Measurements from ENCODE around the gene B9D2. TPM values are rescaled to one million over a fixed set of nuclear protein-coding genes. Genes with fewer than 3 reads are reported as not detected.

The B9D2 gene
- total RNA-seq, 1 donor from 2014 or later = 4.8 TPM

GRCh38 chr19:41318696-41319499, 45.1 kb downstream of the B9D2 start:
- no peak for DNase-seq (ENCODE audit: low spot score in 2 of 2, unreplicated experiment in 2 of 2)
- TF ChIP-seq, protein P1, sequence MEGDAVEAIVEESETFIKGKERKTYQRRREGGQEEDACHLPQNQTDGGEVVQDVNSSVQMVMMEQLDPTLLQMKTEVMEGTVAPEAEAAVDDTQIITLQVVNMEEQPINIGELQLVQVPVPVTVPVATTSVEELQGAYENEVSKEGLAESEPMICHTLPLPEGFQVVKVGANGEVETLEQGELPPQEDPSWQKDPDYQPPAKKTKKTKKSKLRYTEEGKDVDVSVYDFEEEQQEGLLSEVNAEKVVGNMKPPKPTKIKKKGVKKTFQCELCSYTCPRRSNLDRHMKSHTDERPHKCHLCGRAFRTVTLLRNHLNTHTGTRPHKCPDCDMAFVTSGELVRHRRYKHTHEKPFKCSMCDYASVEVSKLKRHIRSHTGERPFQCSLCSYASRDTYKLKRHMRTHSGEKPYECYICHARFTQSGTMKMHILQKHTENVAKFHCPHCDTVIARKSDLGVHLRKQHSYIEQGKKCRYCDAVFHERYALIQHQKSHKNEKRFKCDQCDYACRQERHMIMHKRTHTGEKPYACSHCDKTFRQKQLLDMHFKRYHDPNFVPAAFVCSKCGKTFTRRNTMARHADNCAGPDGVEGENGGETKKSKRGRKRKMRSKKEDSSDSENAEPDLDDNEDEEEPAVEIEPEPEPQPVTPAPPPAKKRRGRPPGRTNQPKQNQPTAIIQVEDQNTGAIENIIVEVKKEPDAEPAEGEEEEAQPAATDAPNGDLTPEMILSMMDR (IDR thresholded peaks at IDR 0.05; ENCODE audit: unreplicated experiment) = no peak
- Mint-ChIP-seq H3K4me1 (peaks cover 18% of the 10 kb centered on the region), H3K36me3 (peaks cover 34% of the 10 kb centered on the region), H3K9me3 (peaks cover 5% of the 10 kb centered on the region), H3K27me3 (ENCODE audit: low read depth) (no peaks in the 10 kb centered on the region), H3K4me3 (no peak overlapping the region), H3K27ac (no peak overlapping the region)

GRCh38 chr19:41316306-41316920, 47.5 kb downstream of the B9D2 start:
- Mint-ChIP-seq H3K4me1 (peaks cover 15% of the 10 kb centered on the region), H3K4me3 (no peak overlapping the region)

GRCh38 chr19:41311613-41312012, 52.3 kb downstream of the B9D2 start:
- H3K9me3 Mint-ChIP-seq = peaks cover under 1% of the 10 kb centered on the region
- no peak for DNase-seq (ENCODE audit: low spot score in 2 of 2, unreplicated experiment in 2 of 2)
- H3K4me1 Mint-ChIP-seq = peaks cover 32% of the 10 kb centered on the region
- TF ChIP-seq, protein P1 (IDR thresholded peaks at IDR 0.05; ENCODE audit: unreplicated experiment) = no peak
- H3K4me3 Mint-ChIP-seq = peak overlapping the region; percentile 93
- no peaks in the 10 kb centered on the region for H3K27me3 Mint-ChIP-seq (ENCODE audit: low read depth)
- peaks cover 26% of the 10 kb centered on the region for H3K36me3 Mint-ChIP-seq
- H3K27ac Mint-ChIP-seq = peak overlapping the region; percentile 73

More at GRCh38 chr19:41316306-41316920, 47.5 kb downstream of the B9D2 start:
- no peak for DNase-seq (ENCODE audit: low spot score in 2 of 2, unreplicated experiment in 2 of 2)
- TF ChIP-seq, protein P1 (IDR thresholded peaks at IDR 0.05; ENCODE audit: unreplicated experiment) = no peak
- Mint-ChIP-seq H3K36me3 (peaks cover 41% of the 10 kb centered on the region), H3K9me3 (peaks cover 5% of the 10 kb centered on the region), H3K27ac (no peak overlapping the region), H3K27me3 (ENCODE audit: low read depth) (no peaks in the 10 kb centered on the region)

DNA sequence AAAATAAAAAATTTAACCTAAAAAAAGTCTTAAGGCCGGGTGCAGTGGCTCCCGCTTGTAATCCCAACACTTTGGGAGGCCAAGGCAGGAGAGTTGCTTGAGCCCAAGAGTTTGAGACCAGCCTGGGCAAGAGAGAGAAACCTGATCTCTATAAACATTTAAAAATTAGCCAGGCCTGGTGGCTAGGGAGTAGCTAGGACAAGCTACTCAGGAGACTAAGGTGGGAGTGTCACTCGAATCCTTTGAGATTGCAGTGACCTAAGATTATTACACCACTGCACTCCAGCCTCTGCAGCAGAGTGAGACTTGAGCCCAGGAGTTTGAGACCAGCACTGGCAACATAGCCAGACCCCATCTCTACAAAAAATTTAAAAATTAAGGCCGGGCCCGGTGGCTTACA, 52.9 kb downstream of the B9D2 start:
- TF ChIP-seq, protein P1 (IDR thresholded peaks at IDR 0.05; ENCODE audit: unreplicated experiment) = no peak
- Mint-ChIP-seq H3K9me3 (no peaks in the 10 kb centered on the region), H3K27me3 (ENCODE audit: low read depth) (no peaks in the 10 kb centered on the region), H3K4me3 (peak overlapping the region; percentile 93), H3K27ac (peak overlapping the region; percentile 99), H3K36me3 (peaks cover 21% of the 10 kb centered on the region), H3K4me1 (peaks cover 32% of the 10 kb centered on the region)
- no peak for DNase-seq (ENCODE audit: low spot score in 2 of 2, unreplicated experiment in 2 of 2)

DNA sequence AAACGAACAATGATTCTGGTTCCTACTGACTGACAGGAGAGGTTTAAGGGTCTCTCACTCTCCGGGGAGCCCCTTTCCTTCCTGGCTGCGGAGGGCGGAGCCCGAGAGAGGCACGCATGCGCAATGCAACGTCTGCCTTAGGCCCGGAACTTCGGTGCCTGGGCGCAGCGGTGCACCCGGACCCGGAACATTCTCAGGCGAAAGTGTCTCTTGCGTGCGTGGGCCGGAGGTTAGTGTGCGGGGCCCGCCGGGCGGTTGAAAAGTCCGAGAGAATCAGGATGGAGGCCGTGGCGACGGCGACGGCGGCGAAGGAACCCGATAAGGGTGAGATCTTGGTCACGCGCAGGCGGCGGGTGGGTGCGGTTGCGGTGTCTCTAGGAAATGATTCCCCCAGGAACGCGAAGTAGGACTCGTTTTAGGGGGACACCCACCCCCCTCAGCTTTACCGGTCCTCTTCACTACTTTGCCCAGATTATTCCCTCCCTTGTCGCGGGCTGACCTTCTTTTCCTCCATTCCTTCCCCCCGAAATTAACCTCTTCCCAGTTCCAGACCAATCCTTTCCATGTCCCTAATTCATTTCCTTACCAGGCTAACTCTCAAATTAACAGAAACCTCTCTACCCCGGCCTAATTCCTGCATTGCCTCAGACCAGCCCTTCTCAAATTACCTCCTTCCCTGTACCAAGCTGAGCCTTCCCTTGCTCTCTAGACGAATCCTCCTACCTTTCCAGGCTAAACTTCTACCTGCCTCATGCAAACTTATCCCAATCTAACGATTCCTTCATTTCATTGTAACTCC, 53.7 kb downstream of the B9D2 start, which contains the start of gene CCDC97:
CCDC97 (plus strand) TSS at position 140 of the 799 bp plus-strand sequence; CDS start at position 279, 139 bp downstream.
- Mint-ChIP-seq H3K27ac (peak within 1 kb of the TSS; percentile 99), H3K27me3 (ENCODE audit: low read depth) (no peaks in the 10 kb centered on the region), H3K36me3 (peaks cover 19% of the 10 kb centered on the region), H3K4me1 (peaks cover 32% of the 10 kb centered on the region), H3K4me3 (peak within 1 kb of the TSS; percentile 93), H3K9me3 (no peaks in the 10 kb centered on the region)
- TF ChIP-seq, protein P1 (IDR thresholded peaks at IDR 0.05; ENCODE audit: unreplicated experiment) = no peak
- DNase-seq (ENCODE audit: low spot score in 2 of 2, unreplicated experiment in 2 of 2) = peak; percentile 75 to 90

All from mesothelial cell of epicardium (in vitro differentiated cells).